Measurements from ENCODE around the gene PALM. TPM values are rescaled to one million over a fixed set of nuclear protein-coding genes. Genes with fewer than 3 reads are reported as not detected.

Gene PALM
- polyA plus RNA-seq, 1 donor = 36.5 TPM

DNA sequence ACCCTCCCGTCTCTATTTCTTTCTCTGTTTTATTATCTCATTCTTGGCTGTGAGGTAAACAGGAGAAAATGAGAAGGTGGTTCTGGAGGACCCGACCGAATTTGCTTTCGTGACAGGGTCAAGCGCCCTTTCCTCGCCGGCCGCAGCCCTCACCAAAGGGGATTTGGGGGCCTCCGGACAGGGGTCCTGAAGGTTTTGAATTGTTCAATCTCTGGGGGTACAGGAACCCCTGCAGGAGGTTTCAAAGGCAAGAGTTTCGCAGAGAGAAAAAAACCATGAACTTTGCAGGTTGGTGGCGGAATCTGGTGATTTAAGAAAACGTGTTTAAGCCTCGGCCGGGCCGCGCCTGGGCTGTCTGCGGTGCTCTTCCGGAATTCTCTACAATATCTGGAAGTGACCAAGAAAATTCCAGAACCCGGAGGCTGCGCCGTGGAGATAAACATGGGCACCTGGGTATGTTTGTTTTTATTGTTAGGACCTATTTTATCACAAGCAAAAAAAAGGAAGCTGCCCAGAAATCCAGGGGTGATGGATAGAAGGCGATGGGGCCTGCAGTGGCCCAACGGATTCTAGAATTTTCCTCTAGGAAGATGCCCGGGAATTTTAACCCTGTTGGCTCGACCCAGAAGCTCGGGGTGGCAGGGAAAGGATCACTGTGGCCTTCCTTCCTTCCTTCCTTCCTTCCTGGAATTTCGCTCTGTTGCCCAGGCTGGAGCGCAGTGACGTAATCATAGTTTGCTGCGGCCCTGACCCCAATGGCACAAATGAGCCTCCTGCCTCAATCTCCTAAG lies 74.3 kb downstream of the PALM start:
- no peak for DNase-seq (ENCODE audit: low read depth)

DNA sequence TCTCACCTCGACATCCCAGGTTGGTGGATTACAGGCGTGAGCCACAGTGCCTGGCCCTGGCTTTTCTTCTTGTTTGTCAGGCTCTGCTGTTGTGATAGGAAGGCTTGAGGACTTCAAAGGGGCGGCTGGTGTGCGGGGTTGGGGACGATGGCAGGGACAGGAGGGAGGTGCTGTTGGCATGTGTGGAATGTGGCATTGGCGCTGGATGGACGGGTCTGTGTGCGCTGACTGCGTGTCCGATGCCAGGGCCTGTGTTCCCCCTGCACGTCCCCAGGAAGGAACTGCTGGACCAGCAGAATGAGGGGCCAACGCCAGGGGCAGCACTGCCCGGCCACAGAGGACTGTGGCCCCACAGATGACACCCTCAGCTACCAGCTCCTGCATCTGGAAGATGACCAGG lies 75.8 kb downstream of the PALM start:
- no peak for DNase-seq (ENCODE audit: low read depth)

DNA sequence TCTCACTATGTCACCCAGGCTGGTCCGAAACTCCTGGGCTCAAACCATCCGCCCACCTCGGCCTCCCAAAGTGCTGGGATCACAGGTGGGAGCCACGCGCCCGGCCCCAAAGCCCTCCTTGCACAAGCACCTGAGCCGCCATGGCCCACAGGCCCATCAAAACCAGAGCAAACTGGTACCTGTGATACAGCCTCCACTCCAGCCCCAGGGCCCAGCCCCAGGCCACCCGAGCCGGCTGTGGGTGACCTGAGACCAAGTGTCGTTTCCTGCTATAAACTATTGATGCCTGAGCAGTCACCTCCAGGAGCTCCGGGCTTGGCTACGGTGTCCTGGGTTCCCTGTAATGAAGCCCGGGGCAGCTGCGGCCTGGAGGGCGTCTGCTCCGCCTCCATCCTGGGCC lies 78.8 kb downstream of the PALM start:
- no peak for DNase-seq (ENCODE audit: low read depth)

DNA sequence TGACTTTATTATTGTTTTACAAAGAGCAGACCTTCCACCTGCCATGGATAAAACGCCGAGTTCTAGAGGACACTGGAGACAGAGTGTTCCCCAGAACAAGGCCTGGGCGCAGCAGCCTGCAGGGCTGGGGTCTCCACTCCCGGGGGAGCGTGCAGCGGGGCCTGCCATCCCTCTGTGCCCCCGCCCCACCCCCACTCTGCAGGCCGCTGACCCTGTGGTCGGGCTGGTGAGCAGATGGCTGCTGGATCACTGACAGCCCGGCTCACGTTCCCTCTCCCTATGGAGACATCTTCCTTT lies 79.9 kb downstream of the PALM start:
- DNase-seq (ENCODE audit: low read depth) = no peak

DNA sequence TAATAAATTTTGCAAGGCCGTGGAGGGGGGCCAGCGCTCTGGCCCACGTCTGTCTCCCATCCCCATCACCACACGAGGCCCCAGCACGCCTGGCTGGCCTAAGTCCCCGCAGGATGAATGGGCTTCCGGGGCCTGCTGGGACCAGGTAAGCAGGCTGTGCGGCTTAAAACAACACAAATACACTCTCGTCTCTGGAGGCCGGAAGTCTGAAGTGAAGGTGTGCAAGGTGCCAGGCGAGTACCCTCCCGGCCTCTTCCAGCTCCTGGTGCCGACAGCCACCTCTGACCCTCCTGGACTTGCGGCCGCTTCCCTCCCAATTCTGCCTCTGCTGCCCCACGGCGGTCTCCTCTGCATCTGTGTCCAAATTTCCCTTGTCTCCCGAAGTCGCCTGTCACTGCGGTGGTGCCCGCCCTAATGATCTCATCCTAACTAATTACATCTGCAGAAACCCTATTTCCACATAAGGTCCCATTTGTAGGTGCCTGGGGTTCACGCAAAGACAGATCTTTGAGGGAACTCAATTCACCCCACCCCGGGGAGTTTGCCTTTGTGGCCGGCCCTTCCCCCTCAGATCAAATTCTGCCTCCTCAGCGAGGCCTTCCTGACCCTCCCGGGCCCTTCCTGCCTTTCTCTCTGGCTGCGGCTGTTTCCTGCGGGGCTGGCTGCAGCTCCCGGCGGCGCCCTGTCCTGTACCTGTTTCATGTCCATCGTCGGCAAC lies 80.4 kb downstream of the PALM start:
- no peak for DNase-seq (ENCODE audit: low read depth)

DNA sequence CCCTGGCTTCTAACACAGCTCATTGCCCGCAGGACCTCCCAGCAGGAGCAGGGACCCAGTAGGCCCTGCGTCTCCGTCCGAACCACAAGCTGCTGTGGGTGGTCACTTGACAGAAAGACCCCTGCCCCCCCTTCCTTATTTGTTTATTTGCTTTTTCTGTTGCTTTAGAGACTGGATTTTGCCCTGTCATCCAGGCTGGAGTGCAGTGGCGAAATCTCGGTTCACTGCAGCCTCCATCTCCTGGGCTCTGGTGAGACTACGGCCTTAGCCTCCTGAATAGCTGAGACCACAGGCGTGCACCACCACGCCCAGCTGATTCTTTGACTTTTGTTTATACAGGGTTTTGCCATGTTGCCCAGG lies 80.9 kb downstream of the PALM start:
- no peak for DNase-seq (ENCODE audit: low read depth)

DNA sequence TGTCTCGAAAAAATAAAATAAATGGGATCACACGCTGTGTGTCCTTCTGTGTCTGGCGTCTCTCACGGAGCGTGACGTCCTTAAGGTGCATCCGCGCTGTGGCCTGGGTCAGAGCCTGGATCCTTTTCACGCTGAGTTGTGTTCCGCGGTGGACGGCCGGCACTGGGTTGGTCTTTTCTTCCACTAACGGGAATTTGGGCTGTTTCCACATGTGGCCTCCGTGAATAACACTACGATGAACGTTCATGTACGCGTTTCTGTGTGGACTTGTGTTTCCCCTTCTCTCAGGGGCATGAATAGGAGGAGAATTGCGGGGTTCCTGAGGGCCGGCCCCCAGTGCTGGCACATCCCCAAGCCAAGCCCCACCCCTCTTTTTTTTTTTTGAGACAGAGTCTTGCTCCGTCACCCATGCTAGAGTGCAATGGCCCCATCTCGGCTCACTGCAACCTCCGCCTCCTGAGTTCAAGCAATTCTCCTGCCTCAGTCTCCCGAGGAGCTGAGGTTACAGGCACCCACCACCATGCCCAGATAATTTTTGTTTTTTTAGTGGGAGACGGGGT lies 82.4 kb downstream of the PALM start:
- DNase-seq (ENCODE audit: low read depth) = no peak

DNA sequence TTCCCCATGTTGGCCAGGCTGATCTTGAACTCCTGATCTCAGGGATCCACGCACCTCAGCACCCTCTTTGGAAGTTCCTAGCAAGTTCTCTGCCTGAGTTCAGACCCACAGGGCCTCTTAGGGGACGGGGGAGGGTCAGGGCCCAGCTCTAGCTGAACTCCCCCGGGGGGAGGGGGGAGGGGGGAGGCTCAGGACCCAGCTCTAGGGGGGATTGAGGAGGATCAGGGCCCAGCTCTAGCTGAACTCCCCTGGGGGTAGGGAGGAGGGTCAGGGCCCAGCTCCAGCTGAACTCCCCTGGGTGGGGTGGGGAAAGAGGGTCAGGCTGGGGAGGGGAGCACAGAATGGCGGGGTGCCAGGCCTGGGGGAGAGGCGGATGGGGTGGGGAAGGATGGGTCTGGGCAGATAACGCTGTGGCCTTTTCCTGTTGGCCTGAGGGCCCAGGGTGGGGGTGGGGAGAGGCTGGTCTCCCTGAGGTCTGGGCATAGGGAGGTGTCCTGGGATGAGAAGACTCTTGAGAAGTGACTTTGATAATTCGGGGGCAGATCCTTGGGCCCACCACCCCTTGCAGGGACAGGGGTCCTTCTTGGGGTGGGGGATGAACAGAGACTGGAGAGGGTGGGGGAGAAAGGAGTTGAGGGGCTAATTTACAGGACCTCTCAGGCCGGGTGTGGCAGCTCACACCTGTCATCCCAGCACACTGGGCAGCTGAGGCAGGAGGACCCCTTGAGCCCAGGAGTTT lies 83.0 kb downstream of the PALM start:
- no peak for DNase-seq (ENCODE audit: low read depth)

DNA sequence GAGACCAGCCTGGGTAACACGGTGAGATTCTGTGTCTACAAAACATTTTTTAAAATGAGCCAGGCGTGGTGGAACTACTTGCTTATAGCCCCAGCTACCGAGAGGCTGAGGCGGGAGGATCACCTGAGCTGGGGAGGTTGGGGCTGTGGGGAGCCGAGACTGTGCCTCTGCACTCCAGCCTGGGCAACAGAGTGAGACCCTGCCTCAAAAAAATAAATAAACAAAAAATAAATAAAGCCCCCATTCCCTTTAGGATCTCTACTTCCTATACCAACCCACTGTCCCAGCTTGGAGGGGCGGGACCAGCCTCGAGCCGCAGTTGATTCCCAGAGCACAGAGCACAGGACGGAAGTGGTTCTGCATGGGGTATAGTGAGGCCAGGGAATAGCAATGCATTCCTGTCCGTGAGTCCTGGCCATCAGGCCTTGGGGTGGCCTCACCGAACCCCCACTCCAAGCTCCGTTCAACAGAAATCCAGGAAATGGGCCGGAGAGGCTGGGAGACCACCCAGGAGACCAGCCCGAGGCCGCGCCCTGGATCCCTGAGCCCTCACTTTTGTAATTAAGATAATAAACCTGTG lies 83.7 kb downstream of the PALM start:
- no peak for DNase-seq (ENCODE audit: low read depth)

DNA sequence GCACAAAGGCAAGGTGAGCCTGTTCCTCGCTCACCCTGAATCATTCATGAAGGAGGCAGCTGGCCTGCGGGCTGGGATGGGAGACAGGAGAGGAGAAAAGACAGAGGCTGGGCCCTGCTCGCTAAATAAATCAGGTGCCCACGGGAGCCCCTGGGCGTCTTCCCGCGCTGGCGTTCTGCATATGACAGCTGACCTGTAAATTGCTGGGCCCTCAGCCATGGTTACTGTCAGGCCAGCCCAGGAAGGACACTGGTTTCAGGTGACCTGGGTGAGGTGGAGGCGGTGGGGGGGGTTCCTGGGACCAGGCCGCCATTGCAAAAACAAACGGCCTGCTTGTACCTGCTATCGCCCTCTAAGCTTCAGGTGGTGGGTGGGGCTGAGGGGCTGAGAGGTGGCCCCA lies 85.1 kb downstream of the PALM start:
- no peak for DNase-seq (ENCODE audit: low read depth)

DNA sequence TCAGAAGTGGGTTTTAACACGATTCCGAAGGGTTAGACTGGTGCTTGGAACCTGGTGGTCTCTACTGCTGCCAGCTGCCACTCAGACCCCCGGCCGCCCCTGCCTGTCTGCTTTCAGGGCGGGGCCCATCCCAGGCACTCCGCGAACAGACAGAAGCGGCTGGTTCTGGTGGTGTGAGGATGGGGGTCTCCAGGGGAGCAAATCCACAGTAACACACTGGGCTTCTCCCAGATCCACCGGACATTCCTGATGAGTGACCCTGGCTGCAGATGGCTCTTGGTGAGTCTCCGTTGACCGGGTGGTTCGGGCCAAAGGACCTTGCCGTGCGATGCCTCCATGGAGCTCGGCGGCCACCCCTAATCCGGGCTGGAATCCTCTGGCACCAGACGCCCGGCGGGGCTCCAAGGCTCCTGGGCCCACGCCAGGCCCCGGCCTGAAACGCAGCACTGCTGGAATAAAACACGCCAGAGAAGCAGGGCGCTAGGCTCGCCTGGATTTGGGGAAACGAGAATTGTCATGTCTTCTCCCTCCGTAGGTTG lies 86.4 kb downstream of the PALM start:
- no peak for DNase-seq (ENCODE audit: low read depth)

DNA sequence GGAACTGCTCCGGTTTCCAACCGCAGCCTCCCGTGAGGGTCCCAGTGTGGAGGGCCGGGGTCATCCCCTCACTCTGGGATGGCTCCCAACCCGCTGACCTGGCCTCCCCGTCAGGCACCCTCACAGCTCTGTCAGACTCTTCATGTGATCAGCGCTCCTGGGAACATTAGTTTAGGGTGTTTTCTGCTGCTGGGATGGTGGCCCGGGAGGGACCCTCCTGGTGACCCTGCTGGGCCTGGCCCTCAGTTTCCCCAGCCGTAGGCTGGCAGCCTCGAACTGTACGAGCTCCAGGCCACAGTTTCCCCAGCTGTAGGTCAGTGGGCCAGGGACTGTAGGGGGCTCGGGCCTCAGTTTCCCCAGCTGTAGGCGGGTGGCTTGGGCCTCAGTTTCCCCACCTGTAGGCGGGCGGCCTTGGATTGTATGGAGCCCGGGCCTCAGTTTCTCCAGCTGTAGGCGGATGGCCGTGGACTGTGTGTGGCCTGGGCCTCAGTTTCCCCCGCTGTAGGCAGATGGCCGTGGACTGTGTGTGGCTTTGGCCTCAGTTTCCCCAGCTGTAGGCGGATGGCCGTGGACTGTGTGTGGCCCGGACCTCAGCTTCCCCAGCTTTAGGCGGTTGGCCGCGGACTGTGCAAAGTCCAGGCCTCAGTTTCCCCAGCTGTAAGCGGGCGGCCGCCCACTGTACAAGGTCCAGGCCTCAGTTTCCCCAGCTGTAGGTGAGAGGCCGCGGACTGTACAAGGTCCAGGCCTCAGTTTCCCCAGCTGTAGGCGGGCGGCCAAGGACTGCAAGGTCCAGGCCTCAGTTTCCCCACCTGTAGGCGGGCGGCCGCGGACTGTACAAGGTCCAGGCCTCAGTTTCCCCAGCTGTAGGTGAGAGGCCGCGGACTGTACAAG lies 87.2 kb downstream of the PALM start:
- no peak for DNase-seq (ENCODE audit: low read depth)

DNA sequence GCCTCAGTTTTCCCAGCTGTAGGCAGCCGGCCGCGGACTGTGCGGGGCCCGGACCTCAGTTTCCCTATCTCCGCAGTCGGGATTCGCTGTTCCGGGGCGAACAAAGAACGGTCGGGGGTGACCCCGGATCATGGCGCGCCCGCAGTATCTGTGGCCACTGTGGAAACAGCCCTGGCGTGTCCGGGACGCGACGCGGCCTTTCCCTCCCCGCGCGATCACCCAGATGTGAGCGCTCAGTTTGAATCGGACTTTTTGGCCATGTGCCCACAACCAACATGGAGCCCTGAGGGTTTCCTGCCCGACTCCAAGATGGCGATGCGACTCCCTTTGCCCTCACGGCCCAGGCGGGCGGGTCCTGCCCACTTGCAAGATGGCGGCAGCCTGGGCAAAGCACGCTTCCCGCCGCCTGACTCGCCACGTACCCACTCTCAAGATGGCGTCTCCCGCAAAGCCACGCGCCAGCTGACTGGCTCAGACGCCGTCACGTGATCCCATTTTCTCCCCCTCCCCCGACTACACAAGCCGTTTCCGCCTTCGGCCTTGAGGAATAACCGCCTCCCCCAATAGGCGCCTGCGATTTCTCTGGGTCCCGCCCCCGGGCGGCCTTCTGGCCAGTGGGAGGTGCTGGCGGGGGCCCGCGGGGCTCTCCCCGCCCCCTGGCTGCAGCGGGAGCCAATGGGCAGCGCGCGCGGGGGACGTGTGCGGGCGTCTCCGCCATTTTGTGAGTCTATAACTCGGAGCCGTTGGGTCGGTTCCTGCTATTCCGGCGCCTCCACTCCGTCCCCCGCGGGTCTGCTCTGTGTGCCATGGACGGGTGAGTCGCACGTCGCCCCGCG lies 88.2 kb downstream of the PALM start, which contains the start of gene PTBP1:
TSS of gene PTBP1 (plus strand) at position 761 of the 836 bp plus-strand sequence. CDS start at position 807, 46 bp downstream.
- DNase-seq (ENCODE audit: low read depth) = peak; percentile 100

Other genes starting within 250 kb of the PALM start
- 32.9 TPM for gene SHC2, start 247.9 kb upstream of the PALM start, polyA plus RNA-seq (ENCODE audit: insufficient read length)
- gene MADCAM1, start 212.4 kb upstream of the PALM start, polyA plus RNA-seq (ENCODE audit: insufficient read length) = 7.4 TPM
- 8.9 TPM for gene TPGS1, start 201.4 kb upstream of the PALM start, polyA plus RNA-seq (ENCODE audit: insufficient read length)
- 69.0 TPM for gene CDC34, start 177.2 kb upstream of the PALM start, polyA plus RNA-seq (ENCODE audit: insufficient read length)
- gene GZMM, start 164.9 kb upstream of the PALM start, polyA plus RNA-seq (ENCODE audit: insufficient read length) = 0.49 TPM
- 210 TPM for gene BSG, start 136.3 kb upstream of the PALM start, polyA plus RNA-seq (ENCODE audit: insufficient read length)
- 0.32 TPM for gene HCN2, start 119.1 kb upstream of the PALM start, polyA plus RNA-seq (ENCODE audit: insufficient read length)
- gene POLRMT, start 75.4 kb upstream of the PALM start, polyA plus RNA-seq (ENCODE audit: insufficient read length) = 36.1 TPM
- 0.20 TPM for gene FGF22, start 69.1 kb upstream of the PALM start, polyA plus RNA-seq (ENCODE audit: insufficient read length)
- gene RNF126, start 45.7 kb upstream of the PALM start, polyA plus RNA-seq (ENCODE audit: insufficient read length) = 27.6 TPM
- gene FSTL3, start 32.5 kb upstream of the PALM start, polyA plus RNA-seq (ENCODE audit: insufficient read length) = 17.8 TPM
- 0.44 TPM for gene PRSS57, start 13.5 kb upstream of the PALM start, polyA plus RNA-seq (ENCODE audit: insufficient read length)
- 0.19 TPM for gene MISP, start 42.2 kb downstream of the PALM start, polyA plus RNA-seq (ENCODE audit: insufficient read length)
- 101 TPM for gene PTBP1, start 88.5 kb downstream of the PALM start, polyA plus RNA-seq (ENCODE audit: insufficient read length)
- 0.52 TPM for gene PLPPR3, start 113.0 kb downstream of the PALM start, polyA plus RNA-seq (ENCODE audit: insufficient read length)
- 1.7 TPM for gene AZU1, start 118.9 kb downstream of the PALM start, polyA plus RNA-seq (ENCODE audit: insufficient read length)
- 2.6 TPM for gene PRTN3, start 132.1 kb downstream of the PALM start, polyA plus RNA-seq (ENCODE audit: insufficient read length)
- 0.40 TPM for gene ELANE, start 143.4 kb downstream of the PALM start, polyA plus RNA-seq (ENCODE audit: insufficient read length)
- gene CFD, start 150.7 kb downstream of the PALM start, polyA plus RNA-seq (ENCODE audit: insufficient read length) = 1.4 TPM
- gene MED16, start 184.3 kb downstream of the PALM start, polyA plus RNA-seq (ENCODE audit: insufficient read length) = 33.7 TPM
- not detected for gene RNU6-9, start 184.5 kb downstream of the PALM start, polyA plus RNA-seq (ENCODE audit: insufficient read length)
- 27.5 TPM for gene R3HDM4, start 204.3 kb downstream of the PALM start, polyA plus RNA-seq (ENCODE audit: insufficient read length)
- not detected for gene KISS1R, start 208.4 kb downstream of the PALM start, polyA plus RNA-seq (ENCODE audit: insufficient read length)
- 11.4 TPM for gene ARID3A, start 217.1 kb downstream of the PALM start, polyA plus RNA-seq (ENCODE audit: insufficient read length)